A673 (cell line): ENCODE data around the gene PARN.

Experiments
- CTCF ChIP-seq: fragments of 300-800, 200-600 bp; sonication (generic); conservative IDR thresholded peaks from 2 replicates; pipeline ENCODE4 v1.5.1; 2017; ENCODE audit warnings: low read depth, mild to moderate bottlenecking, antibody characterized with exemption, low read length, moderate library complexity, mixed read lengths
- EZH2 ChIP-seq: fragments of 200-600 bp; sonication (generic); IDR thresholded peaks from 2 replicates; pipeline ENCODE4 v1.6.1; 2017; ENCODE audit warnings: borderline replicate concordance, low read depth, mild to moderate bottlenecking, mixed read lengths, antibody characterized with exemption, low read length; ENCODE audit not compliant: poor library complexity, severe bottlenecking

- TF ChIP-seq EZH2 (no peak), CTCF (no peak)
Measured at GRCh38 chr16:14462811-14463210, 167.2 kb downstream of the PARN start.
